Inflammatory macrophage treated with lipopolysaccharide for 1 hour (primary cell): ENCODE measurements around the gene ATR.
A peak's percentile ranks its signal among the peaks of the same experiment; 100 is the strongest.
"Not testable (repeated sequence)": the region's sequence is repeated elsewhere in the genome, so short reads cannot be mapped to it uniquely, and the experiment has no call there.

Source experiments
- DNase-seq, 2 donors: peaks; one replicate each; pipeline ENCODE4 v3.0.0-alpha.2; 2020 to 2022

The ATR gene

DNA sequence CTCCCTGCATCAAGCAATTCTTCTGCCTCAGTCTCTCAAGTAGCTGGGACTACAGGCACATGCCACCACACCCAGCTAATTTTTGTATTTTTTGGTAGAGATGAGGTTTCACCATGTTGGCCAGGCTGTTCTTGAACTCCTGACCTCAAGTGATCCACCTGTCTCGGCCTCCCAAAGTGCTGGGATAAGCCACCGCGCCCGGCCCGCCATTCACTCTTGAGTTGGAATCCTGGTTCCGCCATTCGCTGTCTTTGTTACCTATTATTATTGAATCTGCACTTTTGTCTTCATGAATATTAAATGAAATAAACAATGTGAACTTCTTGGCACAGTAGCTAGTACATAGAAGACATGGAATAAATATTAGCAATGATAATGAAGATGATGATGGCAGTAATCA, 13.7 kb upstream of the ATR start:
- DNase-seq, result not testable (repeated sequence)

DNA sequence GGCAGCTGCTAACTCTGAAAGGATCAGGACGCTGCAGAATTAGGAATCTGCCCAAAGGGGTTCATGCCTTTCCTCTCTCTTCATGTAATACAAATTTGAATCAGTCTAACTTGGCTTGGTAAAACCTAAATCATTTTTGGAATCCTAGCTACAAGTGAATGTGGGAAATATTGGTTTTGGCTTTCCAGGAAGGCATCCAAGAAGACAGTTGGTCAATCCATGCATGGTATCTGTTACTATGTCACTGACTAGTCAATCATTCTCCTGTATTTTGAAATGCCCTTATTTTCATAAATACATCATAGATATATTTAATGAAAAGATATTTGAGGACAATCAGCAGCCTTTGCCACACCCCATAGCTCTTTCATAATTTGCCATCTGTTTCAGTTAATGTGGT, 10.2 kb upstream of the ATR start:
- DNase-seq, result no peak

DNA sequence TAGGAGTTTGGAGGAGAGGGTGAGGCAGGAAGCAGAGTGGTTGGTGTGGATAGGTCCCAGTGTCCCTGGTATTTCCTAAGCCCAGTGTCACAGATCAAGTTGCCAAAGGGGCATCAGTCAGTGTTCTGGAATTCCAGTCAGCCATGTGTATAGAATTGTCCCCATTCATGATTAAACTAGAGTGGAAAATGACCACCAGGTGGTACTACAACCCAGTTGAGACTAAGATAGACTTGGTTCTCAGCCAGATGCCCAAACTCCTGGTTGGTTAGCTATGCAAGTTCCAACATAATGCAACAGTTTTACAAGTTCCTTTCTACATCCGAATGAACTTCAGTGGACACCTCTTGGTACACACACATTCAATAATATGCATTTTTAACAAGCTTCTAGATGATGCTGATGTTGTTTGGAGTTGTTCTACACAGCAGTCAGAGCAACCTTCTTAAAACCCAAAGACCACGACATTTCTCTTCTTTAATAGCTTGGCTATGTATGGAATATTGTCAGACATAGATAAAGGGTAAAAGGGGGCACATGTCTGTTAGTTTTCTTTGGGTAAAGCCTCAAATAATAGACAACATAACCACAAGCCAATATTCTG, 8.4 kb upstream of the ATR start:
- peak; percentile 41 to 76 for DNase-seq

- DNase-seq, result not testable (repeated sequence)
Observed at GRCh38 chr3:142581070-142581469, 2.5 kb upstream of the ATR start.

- no peak for DNase-seq
Observed at GRCh38 chr3:142580061-142580423, 1.5 kb upstream of the ATR start.

DNA sequence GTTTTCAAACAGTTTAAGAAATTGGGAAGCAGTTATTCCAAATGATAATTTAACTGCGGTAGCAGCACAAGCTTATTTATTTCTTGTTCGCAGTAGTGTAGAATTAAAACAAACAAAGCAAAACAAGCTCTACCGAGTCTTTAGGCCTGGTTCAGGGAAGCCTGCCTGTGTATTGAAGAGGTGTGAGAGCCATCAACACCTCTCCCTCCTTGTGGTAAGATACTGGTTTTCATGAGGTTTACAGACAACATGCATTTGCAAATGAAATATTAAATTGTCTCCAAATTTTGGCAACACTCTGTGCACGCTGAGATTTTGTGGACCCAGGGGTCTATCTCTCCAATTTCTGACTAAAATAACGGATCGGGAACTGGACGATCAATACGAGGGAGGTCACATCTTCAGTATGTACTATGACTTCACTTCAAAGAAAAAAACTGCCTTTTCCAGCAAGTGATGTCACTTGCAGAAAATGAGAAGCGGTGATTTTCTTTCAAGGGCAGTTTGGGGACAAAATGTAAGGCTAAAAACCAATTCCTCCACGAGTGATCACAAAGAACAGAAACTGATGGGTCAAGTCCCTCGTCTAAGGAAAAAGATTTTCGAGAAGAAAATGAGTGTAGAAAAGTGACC, 721 bp downstream of the ATR start:
- peak; percentile 54 to 59 for DNase-seq

GRCh38 chr3:142576792-142577191, 1.7 kb downstream of the ATR start:
- no peak for DNase-seq

DNA sequence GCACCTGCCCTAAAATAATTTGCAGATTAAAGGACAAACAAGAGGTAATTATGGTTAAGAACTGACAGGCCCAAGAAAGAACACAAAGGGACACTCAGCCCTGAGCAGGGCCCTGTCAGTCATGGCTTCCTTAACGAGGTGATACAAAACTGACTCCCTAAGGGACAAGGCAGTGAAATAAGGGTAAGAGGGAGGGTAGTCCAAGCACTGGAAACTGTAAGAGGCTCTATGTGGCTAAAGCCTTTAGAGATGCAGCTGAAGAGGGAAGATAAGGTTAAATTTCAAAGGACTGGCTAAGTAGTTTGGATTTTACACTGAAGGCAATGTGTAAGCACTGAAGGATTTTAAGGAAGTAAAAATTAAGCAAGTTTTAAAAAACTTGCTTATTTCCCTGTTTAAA, 3.9 kb downstream of the ATR start:
- DNase-seq, result peak; percentile 30 to 39

DNA sequence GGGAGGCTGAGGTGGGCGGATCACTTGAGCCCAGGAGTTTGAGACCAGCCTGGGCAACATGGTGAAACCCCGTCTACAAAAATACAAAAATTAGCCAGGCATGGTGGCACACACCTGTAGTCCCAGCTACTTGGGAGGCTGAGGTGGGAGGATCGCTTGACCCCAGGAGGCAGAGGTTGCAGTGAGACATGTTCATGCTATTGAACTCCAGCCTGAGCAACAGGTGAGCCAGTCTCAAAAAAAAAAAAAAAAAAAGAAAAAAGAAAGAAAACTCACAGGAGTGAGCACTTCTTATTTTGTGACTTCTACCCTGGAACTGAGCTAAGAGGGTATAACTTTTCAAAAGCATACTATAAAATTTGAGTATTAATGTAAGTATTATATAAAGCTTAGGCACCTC, 4.3 kb downstream of the ATR start:
- not testable (repeated sequence) for DNase-seq

- not testable (repeated sequence) for DNase-seq
Observed at GRCh38 chr3:142569422-142569821, 9.1 kb downstream of the ATR start.

- DNase-seq, result no peak
Observed at GRCh38 chr3:142568393-142569017, 10.0 kb downstream of the ATR start.

GRCh38 chr3:142566096-142566495, 12.4 kb downstream of the ATR start:
- DNase-seq, result no peak

- DNase-seq, result no peak
Observed at GRCh38 chr3:142563496-142563997, 15.0 kb downstream of the ATR start.

DNA sequence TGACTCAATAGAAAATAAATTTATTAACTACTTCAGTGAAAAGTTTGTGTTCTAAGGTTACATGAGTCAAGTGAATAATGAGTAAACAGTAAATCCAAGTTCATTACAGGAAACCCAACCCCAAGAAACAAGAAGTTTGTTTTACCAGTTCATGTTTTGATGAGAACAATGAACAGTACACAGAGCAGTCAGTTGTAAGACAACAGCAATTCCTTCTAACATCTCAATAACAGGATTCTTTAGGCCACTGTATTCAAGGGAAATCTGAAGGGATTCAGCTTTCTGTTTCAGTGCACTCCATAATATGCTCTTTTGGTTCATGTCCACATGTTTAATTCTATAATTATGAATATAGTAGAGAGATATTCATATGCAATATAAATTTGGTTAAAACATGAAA, 18.4 kb downstream of the ATR start:
- no peak for DNase-seq

DNA sequence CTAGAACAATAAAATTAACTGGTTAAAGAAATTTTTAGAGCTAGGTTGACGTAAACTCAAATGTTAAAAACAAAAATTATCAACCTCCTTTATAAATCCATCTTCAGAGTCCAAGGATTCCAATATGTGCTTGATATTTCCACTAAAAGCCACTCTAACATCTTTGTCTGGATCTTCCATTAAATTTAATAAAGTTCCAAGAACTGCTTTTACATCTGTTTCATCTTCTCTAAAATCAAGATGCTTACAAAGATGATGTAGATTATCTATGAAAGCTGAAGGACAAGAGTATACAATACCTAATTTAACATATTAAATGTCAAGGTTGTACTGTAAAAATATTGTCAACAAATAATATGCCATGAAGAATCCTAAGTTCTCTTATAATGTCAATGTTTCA, 24.8 kb downstream of the ATR start:
- no peak for DNase-seq

GRCh38 chr3:142552579-142552978, 26.0 kb downstream of the ATR start:
- DNase-seq, result not testable (repeated sequence)

GRCh38 chr3:142549986-142550385, 28.5 kb downstream of the ATR start:
- DNase-seq, result no peak

DNA sequence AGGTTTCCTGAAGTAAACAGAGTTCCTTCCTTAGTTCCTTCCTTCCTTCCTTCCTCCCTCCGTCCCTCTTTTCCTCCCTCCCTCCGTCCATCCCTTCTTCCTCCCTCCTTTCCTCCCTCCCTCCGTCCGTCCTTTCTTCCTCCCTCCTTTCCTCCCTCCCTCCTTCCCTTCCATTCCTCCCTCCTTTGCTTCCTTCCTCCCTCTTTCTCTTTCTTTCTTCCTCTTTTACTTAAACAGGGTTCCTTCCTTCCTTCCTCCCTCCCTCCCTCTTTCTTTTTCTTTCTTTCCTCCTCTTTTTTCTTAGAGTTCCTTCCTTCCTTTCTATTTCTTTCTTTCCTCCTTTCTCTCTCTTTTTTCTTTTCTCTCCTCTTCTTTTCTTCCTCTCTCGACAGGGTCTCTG, 35.2 kb downstream of the ATR start:
- DNase-seq, result no peak

GRCh38 chr3:142542054-142542453, 36.5 kb downstream of the ATR start:
- no peak for DNase-seq

DNA sequence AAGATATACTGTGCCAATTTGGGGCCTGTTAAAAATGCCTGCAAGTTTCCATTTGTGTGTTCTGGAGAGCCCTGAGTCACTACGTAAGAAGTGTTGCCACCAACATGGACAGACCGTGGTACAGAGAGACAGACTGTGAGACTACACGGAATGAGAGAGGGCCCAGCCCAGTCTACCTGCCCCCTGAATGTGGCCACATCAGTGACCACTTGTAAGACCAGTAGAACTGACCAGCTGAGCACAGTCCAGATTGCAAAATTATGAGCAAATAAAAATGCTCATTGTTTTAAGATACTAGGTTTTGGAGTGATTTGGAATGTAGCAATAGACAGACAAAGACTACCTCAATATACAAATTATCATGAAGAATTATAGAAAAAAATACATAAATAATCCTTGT, 42.0 kb downstream of the ATR start:
- no peak for DNase-seq

DNA sequence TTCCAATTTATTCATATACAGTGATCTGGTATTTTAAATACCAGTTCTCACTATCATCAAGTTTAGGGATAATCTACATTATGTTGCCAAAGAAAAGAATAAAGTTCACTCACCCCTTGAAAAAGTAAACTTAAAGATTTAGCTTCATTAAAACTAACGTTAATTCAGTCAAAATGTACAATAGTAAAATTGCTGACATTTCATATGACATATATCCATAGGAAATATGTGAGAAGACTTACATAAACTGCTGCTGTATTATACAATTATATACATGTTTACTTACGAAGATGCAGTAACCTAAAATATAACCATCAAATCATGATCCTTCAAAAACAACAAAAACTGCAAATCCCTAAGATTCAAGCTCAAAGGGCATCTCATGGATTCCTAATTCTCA, 44.0 kb downstream of the ATR start:
- DNase-seq, result no peak

DNA sequence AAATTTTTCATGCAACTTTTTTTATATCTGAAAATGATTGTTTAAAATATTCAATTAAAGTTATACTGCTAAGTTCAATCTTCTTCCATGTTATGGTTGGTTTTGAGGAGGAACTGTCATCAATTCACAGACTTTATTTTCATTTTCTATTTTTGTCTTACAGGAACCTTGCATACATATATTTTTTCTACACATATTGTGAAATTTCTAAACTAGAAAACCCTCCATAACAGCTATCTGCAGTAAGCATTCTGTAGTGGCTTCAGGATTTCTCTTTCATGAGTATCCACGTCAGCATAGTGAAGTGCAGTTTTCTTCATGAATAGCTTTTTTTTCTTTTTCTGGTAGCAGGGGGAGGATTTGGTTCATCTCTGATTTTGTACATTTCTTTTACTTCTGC, 48.2 kb downstream of the ATR start:
- peak in 1 of 2 donors; percentile 12 for DNase-seq

DNA sequence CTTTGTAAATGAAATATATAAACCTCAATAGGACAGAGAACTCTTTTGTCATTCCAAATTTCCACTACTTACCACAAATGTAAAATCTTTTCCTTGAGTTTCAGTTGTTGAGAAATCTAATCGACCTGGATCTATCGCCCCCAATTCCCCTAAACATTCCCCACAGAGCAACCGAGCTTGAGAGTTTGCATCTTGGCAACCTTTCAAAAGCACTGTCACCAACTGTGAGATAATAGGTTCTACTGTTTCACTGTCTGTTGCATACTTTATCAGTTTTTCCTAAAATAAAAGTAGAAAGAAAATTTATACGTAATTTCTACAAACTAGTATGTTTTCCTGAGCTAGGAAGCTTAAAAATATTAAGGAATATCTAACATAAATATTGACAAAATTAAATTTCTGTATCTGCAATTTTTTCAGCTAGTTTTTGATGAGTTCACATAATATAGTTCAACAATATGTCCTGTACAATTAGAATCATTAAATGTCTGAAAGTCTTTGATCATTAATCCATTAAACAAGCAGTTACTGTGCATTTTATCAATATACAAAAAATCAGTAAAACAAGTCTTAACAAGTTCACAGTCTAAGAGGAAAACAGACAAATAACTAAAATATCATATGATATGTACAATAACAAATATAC, 54.5 kb downstream of the ATR start:
- DNase-seq, result no peak

DNA sequence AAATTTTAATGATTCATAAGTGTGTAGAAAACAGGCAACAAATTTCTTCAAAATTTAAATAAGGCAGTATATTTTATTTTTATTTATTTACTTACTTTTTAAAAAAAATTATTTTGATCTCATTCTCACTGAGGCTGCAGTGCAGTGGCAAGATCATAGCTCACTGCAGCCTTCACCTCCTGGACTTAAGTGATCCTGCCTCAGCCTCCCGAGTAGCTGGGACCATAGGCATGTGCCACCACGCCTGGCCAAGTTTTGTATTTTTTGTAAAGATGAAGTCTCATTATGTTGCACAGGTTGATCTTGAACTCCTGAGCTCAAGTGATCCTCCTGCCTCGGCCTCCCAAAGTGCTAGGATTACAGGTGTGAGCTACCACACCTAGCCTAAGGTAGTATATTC, 69.5 kb downstream of the ATR start:
- no peak for DNase-seq
